ENCODE measurements around the gene AFG3L2.

AFG3L2 gene

DNA sequence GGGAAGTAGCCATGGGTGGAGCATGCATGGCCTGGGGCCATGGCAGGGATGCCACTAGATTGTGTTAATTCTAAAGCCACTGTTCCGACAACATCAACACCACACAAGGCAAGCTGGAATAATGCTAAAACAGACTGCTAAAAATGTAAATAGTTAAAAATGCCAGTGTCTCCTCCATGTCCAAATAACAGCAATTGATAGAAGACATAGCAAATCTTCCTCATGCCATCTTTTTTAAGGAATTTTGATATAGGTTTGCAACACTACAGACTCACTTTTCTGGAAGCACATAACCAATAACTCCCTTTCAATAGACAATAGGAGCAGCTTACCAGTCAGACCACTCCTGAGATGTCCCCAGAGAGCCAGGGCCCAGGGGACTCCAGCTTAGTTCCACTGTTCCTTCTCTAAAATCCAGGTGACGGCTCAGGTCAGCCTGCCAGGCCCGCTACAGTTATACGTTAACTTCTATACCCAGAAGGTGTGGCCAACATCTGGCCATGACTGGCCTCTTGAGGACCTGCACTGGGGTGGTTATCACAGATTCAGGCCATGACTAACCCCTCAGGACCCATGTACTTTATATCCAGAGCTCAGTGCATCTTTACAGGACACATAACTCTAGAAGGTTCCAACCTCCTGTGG is 48.7 kb downstream of the AFG3L2 start:
- H3K4me3 ChIP-seq (ENCODE audit: low read length): no peak overlapping the region
- TF ChIP-seq ZNF274 (IDR thresholded peaks at IDR 0.05; ENCODE audit: low read depth, low read length): no peak

DNA sequence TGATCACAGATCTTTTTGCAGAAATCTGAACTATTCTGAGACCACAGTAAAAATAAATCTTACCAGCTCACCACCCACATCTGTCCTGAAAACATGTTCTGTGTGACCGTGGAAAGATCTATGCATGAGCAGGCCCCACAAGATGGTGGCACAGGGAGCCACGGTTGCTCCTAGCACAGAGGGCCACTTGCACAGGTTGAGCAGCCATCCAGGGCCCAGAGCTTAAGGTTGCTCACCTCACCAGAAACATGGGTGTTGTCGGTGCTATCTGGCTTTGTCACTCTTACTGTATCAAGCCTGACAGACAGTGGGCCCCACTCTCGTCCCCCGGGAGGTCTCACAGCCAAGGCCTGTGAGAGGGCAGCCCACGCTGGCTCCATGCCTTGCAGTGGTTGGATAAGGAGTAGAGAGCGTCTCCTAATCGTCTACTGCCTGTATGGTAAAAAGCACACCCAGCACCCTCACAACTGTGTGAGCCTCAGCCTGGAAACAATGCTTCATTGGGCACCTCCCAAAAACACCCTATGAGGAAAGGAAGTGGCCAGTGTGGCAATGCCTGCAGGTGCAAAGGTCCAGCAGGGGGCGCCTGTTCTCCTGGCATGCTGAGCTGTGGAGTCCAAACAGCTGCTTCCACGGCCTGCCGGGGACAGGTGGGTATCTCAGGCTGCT is 49.4 kb downstream of the AFG3L2 start:
- TF ChIP-seq ZNF274 (IDR thresholded peaks at IDR 0.05; ENCODE audit: low read depth, low read length): no peak

DNA sequence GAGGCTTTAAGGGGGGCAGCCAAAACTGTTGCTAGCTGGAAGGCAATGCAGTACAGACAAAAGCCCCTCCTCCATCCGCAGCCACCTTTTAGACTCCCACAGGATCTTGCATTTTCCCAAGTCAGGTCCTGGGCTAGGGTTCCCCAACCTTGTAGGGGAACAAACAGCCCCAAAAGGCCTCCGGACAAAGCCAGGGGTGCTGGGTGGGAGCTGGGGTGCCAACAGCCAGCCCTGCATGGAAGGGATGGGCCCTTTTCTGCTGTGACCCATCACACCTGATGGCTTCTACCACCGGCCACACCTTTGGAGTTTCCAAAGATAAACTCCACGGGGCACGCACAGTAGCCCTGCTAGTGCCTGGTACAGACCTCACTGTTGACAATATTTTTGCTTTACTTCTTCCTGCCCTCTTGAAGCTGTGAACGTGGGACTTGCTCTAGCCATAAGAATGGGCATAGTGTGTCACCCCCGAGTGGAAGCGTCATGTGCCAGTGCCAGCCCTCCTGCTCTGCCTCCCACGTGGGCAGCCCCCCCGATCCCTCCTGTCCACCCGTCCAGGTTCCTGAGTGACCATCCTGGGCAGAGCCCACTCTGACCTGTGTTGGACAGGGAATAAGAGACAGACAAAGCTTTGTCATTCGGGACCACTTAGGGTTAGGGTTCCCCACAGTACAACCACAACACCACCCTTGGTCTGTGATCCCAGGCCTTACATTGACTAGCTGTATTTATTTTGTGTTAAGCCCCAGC is 50.1 kb downstream of the AFG3L2 start:
- no peak for TF ChIP-seq ZNF274 (IDR thresholded peaks at IDR 0.05; ENCODE audit: low read depth, low read length)
- no peak overlapping the region for H3K4me3 ChIP-seq (ENCODE audit: low read length)

More for the DNA sequence above, 49.4 kb downstream of the AFG3L2 start:
- H3K4me3 ChIP-seq (ENCODE audit: low read length): no peak overlapping the region

- TF ChIP-seq ZNF274 (IDR thresholded peaks at IDR 0.05; ENCODE audit: low read depth, low read length): no peak
- H3K4me3 ChIP-seq (ENCODE audit: low read length): no peak overlapping the region
These were observed 51.2 kb downstream of the AFG3L2 start for GRCh38 chr18:12325726-12326245.

GRCh38 chr18:12324991-12325725 is 51.9 kb downstream of the AFG3L2 start:
- TF ChIP-seq ZNF274 (IDR thresholded peaks at IDR 0.05; ENCODE audit: low read depth, low read length): no peak

DNA sequence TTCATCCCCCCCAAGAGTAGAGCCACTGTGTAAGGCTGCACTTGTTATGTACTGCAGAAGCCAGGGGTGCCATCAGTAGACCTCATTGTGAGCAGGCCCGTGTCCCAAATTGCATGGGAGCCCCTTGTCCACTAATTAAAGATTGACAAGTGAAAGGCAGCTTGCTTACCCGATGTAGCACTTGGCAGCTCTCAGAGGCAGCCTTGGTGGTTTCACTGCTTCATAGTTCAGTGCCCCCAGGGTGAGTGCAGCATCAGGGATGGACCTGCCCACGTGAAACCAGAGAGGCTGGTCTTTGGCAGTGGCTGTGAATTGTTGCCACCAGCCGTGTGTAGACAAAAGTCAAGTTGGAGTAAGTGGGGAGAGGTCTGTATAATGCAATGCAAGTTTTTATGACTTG is 55.7 kb downstream of the AFG3L2 start:
- no peak for TF ChIP-seq ZNF274 (IDR thresholded peaks at IDR 0.05; ENCODE audit: low read depth, low read length)

More at GRCh38 chr18:12324991-12325725, 51.9 kb downstream of the AFG3L2 start:
- H3K4me3 ChIP-seq (ENCODE audit: low read length): no peak overlapping the region

DNA sequence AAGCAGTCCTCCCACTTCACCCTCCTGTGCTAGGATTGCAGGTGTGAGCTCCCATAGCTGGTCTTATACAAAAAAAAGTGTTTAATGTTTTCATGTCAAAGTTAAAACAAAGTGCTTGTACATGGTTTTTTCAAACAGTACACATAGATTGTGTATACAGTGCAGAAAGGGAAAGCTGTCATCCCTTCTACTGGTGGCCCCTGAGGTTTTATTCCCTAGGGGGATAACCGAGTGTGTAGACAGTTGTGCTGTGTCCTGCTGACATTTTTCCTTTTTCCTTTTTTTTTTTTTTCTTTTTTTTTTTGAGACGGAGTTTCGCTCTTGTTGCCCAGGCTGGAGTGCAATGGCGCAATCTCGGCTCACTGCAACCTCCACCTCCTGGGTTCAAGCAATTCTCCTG is 58.2 kb downstream of the AFG3L2 start:
- TF ChIP-seq ZNF274 (IDR thresholded peaks at IDR 0.05; ENCODE audit: low read depth, low read length): no peak

More for the DNA sequence above, 55.7 kb downstream of the AFG3L2 start:
- no peak overlapping the region for H3K4me3 ChIP-seq (ENCODE audit: low read length)

DNA sequence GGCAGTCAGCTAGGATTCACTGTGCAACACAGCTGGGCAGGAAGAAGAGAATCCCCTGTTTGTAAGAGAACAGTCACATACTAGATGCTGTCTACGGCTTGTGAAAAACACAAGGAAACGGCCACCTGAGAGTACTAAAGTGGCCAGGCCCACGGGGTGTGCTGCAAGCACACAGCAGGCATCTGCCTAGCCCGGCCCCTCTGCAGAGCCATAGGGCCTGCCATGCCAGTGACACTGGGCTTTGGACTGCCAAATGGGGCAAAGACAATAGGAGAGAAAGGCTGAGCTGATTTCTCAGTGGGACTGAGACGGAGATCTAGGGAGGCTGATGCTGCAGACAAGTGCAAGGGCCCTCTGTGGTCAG is 58.7 kb downstream of the AFG3L2 start:
- TF ChIP-seq ZNF274 (IDR thresholded peaks at IDR 0.05; ENCODE audit: low read depth, low read length): no peak
- no peak overlapping the region for H3K4me3 ChIP-seq (ENCODE audit: low read length)

More for the DNA sequence above, 58.2 kb downstream of the AFG3L2 start:
- no peak overlapping the region for H3K4me3 ChIP-seq (ENCODE audit: low read length)

DNA sequence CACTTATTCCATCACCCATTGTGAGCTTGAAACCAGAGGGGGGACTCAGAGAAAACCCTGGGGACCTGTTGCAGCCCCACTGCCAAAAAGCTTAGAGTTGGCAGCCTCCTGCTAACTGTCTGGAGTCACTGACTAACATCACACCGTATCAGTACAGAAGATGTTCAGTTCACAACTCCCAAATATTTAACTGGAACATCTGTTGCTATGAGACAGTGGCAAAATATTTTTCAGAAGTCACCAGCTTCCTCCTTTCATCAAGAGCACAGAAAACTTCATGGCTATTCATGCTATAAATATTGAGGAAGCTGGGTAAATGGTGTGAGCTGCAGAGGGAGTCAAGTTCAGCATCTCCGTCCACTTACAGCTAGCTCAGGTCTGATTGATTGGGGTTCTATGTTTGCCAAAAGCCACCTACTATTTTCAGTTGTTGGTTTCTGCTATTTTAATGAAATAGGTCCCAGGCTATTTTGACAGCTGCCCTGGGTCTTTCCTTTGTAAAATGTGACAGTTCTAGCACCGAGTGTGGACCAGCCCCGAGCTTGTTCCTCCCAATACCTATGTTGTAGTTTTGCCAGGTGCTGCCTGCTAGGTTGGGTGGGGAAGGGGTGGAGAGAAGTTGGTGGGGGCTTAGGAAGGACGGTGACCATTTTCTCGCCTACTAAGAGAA is 59.2 kb downstream of the AFG3L2 start:
- no peak for TF ChIP-seq ZNF274 (IDR thresholded peaks at IDR 0.05; ENCODE audit: low read depth, low read length)
- H3K4me3 ChIP-seq (ENCODE audit: low read length): no peak overlapping the region

DNA sequence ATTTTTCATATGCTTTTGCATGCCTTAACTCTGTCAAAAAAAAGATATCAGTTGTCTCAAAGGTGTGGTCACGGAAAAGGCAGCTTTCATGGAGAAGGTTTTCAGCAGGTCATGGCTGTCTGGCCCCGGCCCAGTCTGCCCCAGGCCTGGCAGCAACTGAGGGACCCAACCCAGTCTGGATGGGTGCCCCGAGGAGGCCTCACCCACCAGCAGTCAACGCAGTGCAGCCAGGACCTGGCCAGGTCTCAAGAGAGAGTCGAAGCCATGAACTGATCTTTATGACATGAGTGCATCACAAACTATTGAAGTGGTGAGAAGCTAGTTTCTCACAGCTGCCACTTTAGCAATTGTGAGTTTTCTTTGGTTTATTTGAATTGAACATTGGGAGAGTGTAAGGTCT is 61.1 kb downstream of the AFG3L2 start:
- no peak for TF ChIP-seq ZNF274 (IDR thresholded peaks at IDR 0.05; ENCODE audit: low read depth, low read length)
- H3K4me3 ChIP-seq (ENCODE audit: low read length): no peak overlapping the region

GRCh38 chr18:12315490-12315889 is 61.5 kb downstream of the AFG3L2 start:
- no peak overlapping the region; the same call in 1 of the 2 replicates for H3K4me3 ChIP-seq (ENCODE audit: low read length)
- no peak for TF ChIP-seq ZNF274 (IDR thresholded peaks at IDR 0.05; ENCODE audit: low read depth, low read length)

GRCh38 chr18:12314591-12315305 is 62.3 kb downstream of the AFG3L2 start:
- no peak overlapping the region; the same call in 1 of the 2 replicates for H3K4me3 ChIP-seq (ENCODE audit: low read length)
- no peak for TF ChIP-seq ZNF274 (IDR thresholded peaks at IDR 0.05; ENCODE audit: low read depth, low read length)

Data from GM08714 (cell line).